Transverse colon (tissue), 4 donors: ENCODE data around the gene ROCK1. TPM values are rescaled to one million over a fixed set of nuclear protein-coding genes. Genes with fewer than 3 reads are reported as not detected.
"Not testable (repeated sequence)": the region's sequence is repeated elsewhere in the genome, so short reads cannot be mapped to it uniquely, and the experiment has no call there.

Experiments used
- DNase-seq: peaks from one replicate; pipeline ENCODE4 v3.0.0-alpha.2; 2019
- H3K27ac ChIP-seq, 4 donors: fragments of 200-600 bp; sonication (generic); 2 replicates each; pipeline ENCODE4 v1.5.1; 2016 to 2018; ENCODE audit warnings: inconsistent platforms in 4 of 4
- H3K27me3 ChIP-seq: fragments of 200-600 bp; sonication (generic); 2 replicates; pipeline ENCODE4 v1.5.1; 2017; ENCODE audit warnings: inconsistent platforms
- H3K36me3 ChIP-seq, 4 donors: fragments of 200-600 bp; sonication (generic); 2 replicates each; pipeline ENCODE4 v1.5.1; 2017 to 2019; ENCODE audit warnings: inconsistent platforms in 4 of 4
- H3K4me1 ChIP-seq, 4 donors: fragments of 200-600 bp; sonication (generic); 2 replicates each; pipeline ENCODE4 v1.5.1; 2017 to 2020; ENCODE audit warnings: inconsistent platforms in 4 of 4
- H3K4me3 ChIP-seq, 4 donors: fragments of 200-600 bp; sonication (generic); 1 replicate in 1 of 4; 2 replicates in 3 of 4; pipeline versions ENCODE4 v1.5.1 to v1.6.1; 2017 to 2019; ENCODE audit warnings: inconsistent platforms in 4 of 4
- H3K9me3 ChIP-seq, 2 donors: fragments of 200-600 bp; sonication (generic); 2 replicates each; pipeline ENCODE4 v1.5.1; 2017 to 2019; ENCODE audit warnings: inconsistent platforms in 2 of 2
- EP300 ChIP-seq: sonication (generic); formaldehyde crosslinking; IDR thresholded peaks from one replicate; pipeline ENCODE4 v1.6.1; 2017; ENCODE audit warnings: antibody characterized with exemption, low read depth
- POLR2A ChIP-seq: fragments of 450-650 bp; IDR thresholded peaks from one replicate; pipeline ENCODE4 v1.6.1; 2016; ENCODE audit warnings: antibody characterized with exemption, mild to moderate bottlenecking, moderate library complexity
- POLR2AphosphoS5 ChIP-seq, 3 donors: sonication (generic); formaldehyde crosslinking; IDR thresholded peaks; one replicate each; pipeline ENCODE4 v1.6.1; 2016; ENCODE audit warnings: antibody characterized with exemption in 3 of 3
- WGBS, 2 donors: methylation state at CpG; one replicate each; pipeline ENCODE4 v1.1.5; 2018; ENCODE audit warnings: low coverage in 1 of 2; 5-methylcytosine and 5-hydroxymethylcytosine counted together
- in situ Hi-C, 4 donors: fragments of 200-750 bp; cut with MboI; loops; one replicate each; pipeline versions ENCODE4 v1.15.0 to v1.15.1; 2017; ENCODE audit warnings: low sequenced_read_pairs in 3 of 4, low pct_ligation_motif_present in 1 of 4, low pct_unique_long_range_greater_than_20kb in 1 of 4
- intact Hi-C: fragments of 100-400 bp; cut with DNase I; formaldehyde crosslinking; loops from one replicate; pipeline ENCODE4 v1.15.1; 2023; ENCODE audit warnings: low total_unique reads
- total RNA-seq, 4 donors: library from RNA; depleted of rRNA; stranded (reverse); fragments of >200 nt; gene quantifications; one replicate each; pipeline ENCODE4 v1.1.0, GENCODE V29; 2016
- TF ChIP-seq, protein P1 (sequence below), 5 experiments: fragments of 200-600 bp in 3 of 5; fragments of 450-650 bp in 2 of 5; sonication (generic) in 3 of 5; IDR thresholded peaks; 1 replicate in 2 of 5; 2 replicates in 3 of 5; pipeline ENCODE4 v1.5.1; 2016 to 2017; ENCODE audit warnings: antibody characterized with exemption in 5 of 5, inconsistent platforms in 3 of 5, mild to moderate bottlenecking in 2 of 5, moderate library complexity in 1 of 5

Gene ROCK1
- total RNA-seq, 4 donors from 2014 or later = 23.9 to 59.5 (median 39.6) TPM

DNA sequence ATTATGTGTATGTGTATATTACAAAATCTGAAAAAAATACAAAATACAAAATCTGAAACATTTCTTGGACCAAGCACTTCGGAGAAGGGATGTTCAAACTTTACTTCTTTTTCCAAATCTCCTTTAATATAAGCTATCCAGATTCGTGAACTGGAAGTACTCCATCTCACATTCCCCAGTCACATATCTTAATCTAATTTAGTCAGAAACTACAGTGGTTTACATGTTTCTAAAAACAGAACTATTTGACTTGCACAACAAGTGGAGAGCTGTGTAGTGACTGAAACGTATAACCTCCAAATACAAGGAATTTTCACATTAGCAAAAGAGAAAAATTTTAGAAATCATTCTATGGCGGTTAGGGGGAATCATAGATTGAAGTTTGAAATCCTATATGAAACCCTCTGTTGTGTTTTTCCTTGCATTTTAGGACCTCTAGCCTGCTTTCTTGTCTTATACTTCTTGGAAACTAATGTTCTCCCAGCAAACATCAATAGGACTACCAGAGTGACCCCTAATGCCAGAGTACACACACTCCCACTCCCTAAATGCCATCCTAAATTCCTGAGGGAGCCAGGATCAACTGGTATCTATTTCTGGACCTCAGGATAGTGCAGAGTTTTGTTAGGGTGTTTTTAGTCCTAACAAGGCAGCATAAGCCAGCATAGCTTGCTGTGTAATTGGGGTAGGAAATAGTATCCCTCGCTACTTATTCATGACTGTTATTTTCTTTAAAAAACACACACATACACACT lies 30.2 kb upstream of the ROCK1 start:
- H3K27ac ChIP-seq = peak overlapping the region in 1 of 4 donors; percentile 9
- H3K4me1 ChIP-seq = no peaks in the 10 kb centered on the region
- no peaks in the 10 kb centered on the region for H3K27me3 ChIP-seq
- in situ Hi-C loops (loop anchor here in 1 of 4 donors (25.0 kb wide), 1 partner anchor 105 kb away; no protein-coding TSS in a partner anchor), intact Hi-C loops (no loop called here)
- no peak for DNase-seq
- 55 to 67% methylated on average over 5 of the region's 5 CpGs for WGBS, 2 donors
- H3K36me3 ChIP-seq = no peaks in the 10 kb centered on the region
- H3K4me3 ChIP-seq = no peak overlapping the region
- TF ChIP-seq POLR2A (no peak), POLR2AphosphoS5 (IDR thresholded peaks at IDR 0.05) (no peak), EP300 (no peak)
- TF ChIP-seq, protein P1, sequence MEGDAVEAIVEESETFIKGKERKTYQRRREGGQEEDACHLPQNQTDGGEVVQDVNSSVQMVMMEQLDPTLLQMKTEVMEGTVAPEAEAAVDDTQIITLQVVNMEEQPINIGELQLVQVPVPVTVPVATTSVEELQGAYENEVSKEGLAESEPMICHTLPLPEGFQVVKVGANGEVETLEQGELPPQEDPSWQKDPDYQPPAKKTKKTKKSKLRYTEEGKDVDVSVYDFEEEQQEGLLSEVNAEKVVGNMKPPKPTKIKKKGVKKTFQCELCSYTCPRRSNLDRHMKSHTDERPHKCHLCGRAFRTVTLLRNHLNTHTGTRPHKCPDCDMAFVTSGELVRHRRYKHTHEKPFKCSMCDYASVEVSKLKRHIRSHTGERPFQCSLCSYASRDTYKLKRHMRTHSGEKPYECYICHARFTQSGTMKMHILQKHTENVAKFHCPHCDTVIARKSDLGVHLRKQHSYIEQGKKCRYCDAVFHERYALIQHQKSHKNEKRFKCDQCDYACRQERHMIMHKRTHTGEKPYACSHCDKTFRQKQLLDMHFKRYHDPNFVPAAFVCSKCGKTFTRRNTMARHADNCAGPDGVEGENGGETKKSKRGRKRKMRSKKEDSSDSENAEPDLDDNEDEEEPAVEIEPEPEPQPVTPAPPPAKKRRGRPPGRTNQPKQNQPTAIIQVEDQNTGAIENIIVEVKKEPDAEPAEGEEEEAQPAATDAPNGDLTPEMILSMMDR (IDR thresholded peaks at IDR 0.05) = no peak
- no peaks in the 10 kb centered on the region for H3K9me3 ChIP-seq

DNA sequence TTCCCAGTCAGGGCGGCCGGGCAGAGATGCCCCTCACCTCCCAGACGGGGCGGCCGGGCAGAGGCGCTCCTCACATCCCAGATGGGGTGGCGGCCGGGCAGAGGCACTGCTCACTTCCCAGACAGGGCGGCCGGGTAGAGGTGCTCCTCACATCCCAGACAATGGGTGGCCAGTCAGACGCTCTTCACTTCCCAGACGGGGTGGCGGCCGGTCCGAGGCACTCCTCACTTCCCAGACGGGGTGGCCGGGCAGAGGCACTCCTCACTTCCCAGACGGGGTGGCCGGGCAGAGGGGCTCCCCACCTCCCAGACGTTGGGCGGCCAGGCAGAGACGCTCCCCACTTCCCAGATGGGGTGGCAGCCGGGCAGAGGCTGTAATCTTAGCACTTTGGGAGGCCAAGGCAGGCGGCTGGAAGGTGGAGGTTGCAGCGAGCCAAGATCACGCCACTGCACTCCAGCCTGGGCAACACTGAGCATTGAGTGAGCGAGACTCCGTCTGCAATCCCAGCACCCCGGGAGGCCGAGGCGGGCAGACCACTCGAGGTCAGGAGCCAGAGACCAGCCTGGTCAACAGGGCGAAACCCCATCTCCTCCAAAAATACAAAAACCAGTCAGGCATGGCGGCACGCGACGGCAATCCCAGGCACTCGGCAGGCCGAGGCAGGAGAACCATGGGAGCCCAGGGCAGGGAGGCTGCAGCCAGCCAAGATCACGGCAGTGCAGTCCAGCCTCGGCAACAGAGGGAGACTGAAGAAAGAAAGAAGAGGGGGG lies 26.3 kb upstream of the ROCK1 start:
- in situ Hi-C loops = loop anchor here in 1 of 4 donors (25.0 kb wide), 1 partner anchor 101 kb away; no protein-coding TSS in a partner anchor
- H3K27ac ChIP-seq, H3K36me3 ChIP-seq, H3K4me3 ChIP-seq, H3K27me3 ChIP-seq, H3K9me3 ChIP-seq, intact Hi-C loops, DNase-seq, H3K4me1 ChIP-seq: not testable (repeated sequence)
- WGBS, 2 donors = 95% methylated on average over 34 of the region's 41 CpGs; no CpG with 5 or more reads in 1 of the 2 donors

DNA sequence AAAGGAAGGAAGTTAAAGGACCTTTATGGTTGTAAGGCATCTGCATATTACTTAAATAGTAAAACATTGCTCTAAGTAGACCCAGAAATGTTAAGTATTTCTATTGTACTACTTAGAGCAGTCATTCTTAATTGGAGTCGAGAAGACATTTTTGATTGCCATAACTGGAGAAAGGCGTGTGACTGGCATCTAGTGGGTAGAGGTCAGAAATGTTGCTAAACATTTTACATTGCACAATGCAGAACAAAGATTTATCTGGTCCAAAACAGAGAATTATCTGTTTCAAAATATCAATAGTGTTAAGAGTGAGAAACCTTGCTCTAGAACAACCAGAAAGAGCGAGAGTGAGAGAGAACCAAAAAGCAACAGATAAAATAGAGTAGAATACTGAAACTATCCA lies 23.3 kb upstream of the ROCK1 start:
- H3K4me1 ChIP-seq = no peaks in the 10 kb centered on the region
- H3K27ac ChIP-seq = no peak overlapping the region

DNA sequence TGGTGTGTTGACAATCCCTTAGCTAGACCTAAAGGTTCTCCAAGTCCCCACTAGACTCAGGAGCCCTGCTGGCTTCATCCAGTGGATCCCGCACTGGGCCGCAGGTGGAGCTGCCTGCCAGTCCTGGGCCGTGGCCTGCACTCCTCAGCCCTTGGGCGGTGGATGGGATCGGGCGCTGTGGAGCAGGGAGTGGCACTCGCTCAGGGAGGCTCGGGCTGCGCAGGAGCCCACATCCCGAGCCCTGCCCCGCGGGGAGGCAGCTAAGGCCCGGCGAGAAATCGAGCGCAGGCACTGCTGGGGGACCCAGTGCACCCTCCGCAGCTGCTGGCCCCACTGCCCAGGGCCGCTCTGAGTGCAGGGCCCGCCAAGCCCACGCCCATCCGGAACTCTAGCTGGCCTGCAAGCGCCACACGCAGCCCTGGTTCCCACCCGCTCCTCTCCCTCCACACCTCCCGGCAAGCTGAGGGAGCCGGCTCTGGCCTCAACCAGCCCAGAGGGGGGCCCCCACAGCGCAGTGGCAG lies 20.8 kb upstream of the ROCK1 start:
- in situ Hi-C loops = loop anchor here in 1 of 4 donors (25.0 kb wide), 1 partner anchor 95 kb away; no protein-coding TSS in a partner anchor
- Histone ChIP-seq H3K4me1 (no peaks in the 10 kb centered on the region), H3K9me3 (no peaks in the 10 kb centered on the region), H3K27me3 (no peaks in the 10 kb centered on the region), H3K36me3 (no peaks in the 10 kb centered on the region), H3K27ac (no peak overlapping the region), H3K4me3 (no peak overlapping the region)
- DNase-seq = no peak
- intact Hi-C loops = no loop called here
- TF ChIP-seq POLR2A = no peak
- TF ChIP-seq, protein P1 (IDR thresholded peaks at IDR 0.05) = no peak
- TF ChIP-seq POLR2AphosphoS5 (IDR thresholded peaks at IDR 0.05) = no peak
- no peak for TF ChIP-seq EP300
- WGBS, 2 donors = 92% methylated on average over 27 of the region's 27 CpGs; no CpG with 5 or more reads in 1 of the 2 donors

More for the DNA sequence above, 23.3 kb upstream of the ROCK1 start:
- Histone ChIP-seq H3K9me3 (no peaks in the 10 kb centered on the region), H3K4me3 (no peak overlapping the region), H3K27me3 (no peaks in the 10 kb centered on the region), H3K36me3 (no peaks in the 10 kb centered on the region)
- DNase-seq = no peak
- no peak for TF ChIP-seq POLR2AphosphoS5 (IDR thresholded peaks at IDR 0.05)
- TF ChIP-seq, protein P1 (IDR thresholded peaks at IDR 0.05) = peak in 3 of 5 experiments; percentile 12 to 25 (median 22)
- 52 to 54% methylated on average over 3 of the region's 3 CpGs for WGBS, 2 donors
- in situ Hi-C loops = loop anchor here in 1 of 4 donors (25.0 kb wide), 1 partner anchor 98 kb away; no protein-coding TSS in a partner anchor
- intact Hi-C loops = no loop called here
